Hematopoietic multipotent progenitor cell treated with erythropoietin and hydrocortisone succinate and interleukin-3 and kit ligand, for 17 days (in vitro differentiated cells): ENCODE measurements around the gene RFWD3.

Source experiments
- DNase-seq: peaks from one replicate; pipeline ENCODE4 v3.0.0-alpha.2; 2015; ENCODE audit warnings: low spot score

Gene RFWD3

DNA sequence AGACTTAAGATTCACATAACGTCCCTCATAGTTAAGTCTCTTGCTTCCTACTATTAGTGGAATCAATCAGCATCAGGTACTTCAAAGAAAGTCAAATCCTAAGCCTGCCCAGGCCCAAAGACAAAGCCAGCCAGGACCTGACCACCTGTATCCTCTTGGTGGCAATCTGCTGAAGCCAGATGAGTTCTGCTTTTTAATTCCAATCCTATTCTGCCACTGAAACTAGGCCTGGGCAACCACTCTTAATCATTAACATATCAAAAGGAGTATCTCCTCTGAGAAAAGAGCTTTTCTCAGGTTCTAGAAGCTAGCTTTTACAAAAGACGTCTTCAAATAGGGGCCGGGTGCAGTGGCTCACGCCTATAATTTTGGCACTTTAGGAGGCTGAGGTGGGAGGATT lies 44.7 kb downstream of the RFWD3 start:
- DNase-seq: no peak

DNA sequence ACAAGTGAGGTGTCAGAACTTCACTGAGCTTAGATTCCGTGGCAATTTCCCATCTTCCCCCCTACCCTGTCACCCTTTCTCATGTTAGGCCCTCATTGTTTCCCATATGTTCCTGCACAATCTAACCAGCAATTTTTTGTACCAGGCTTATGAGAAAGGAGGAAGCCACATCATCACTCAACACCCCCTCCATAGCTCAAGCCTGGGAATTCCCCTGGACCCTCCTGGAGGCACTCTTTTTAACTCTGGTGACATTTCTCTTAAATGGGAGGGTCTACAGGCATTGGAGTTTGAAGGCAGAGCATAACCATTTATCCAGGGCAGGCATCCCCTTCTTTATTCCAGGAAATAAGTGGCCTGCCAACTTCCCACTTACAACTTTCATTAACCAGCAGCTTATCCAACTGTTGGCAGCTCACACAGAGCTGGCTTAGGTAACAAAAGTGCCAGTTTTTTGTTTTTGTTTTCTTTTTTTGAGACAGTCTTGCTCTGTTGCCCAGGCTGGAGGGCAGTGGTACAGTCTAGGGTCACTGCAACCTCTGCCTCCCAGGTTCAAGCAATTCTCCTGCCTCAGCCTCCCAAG lies 49.4 kb downstream of the RFWD3 start:
- no peak for DNase-seq

DNA sequence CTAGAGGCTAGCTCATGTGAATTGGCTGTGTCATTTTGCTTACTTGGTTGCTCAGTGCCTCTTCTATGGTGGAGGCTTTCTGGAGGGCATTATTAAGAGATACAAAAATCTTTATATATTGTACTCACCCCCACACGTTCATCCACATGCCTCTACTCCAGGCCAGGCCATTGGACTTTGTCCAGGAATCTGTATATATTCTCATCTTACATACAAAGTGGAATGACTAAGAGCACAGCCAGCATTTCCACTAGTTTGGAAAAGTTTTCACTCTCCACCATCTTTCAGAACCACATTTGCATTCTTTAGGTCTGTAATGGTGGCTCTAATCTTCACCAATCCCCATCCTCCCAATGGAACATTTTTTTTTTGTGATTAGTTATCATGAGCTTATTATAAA lies 55.0 kb downstream of the RFWD3 start:
- DNase-seq: no peak

DNA sequence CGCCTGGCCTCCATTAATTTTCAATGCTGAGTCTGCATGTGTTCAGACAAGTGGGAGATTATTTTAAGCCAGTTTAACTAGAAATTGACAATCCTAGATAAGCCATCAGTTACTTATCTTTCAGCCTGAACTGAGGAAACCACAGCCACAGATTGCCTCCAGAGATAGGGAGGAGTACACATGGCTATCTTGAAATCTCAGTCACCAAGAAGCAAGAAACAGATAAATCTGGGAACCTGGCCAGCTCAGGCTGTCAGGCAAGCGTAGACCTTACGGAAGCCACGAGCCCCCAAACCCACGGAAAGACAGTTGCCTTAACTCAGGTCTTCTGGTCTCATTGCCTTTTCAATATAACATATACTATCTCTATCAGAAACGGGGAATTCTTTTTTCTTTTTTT lies 57.7 kb downstream of the RFWD3 start:
- no peak for DNase-seq

DNA sequence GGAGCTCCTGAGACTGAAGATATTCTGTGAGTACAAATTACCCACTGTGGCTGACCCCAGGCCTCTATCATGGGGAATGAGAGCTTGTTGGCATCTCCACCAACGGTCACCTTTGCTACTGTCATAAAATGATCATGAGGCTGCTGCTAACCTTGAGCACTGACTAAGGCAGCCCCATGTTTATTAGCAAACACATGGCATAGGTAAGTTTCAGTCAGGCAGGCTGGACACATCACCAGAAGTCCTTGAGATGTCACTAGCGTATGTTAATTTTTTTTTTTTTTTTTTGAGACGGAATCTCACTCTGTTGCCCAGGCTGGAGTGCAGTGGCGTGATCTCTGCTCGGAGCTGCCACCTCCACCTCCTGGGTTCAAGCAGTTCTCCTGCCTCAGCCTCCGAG lies 58.3 kb downstream of the RFWD3 start:
- no peak for DNase-seq

DNA sequence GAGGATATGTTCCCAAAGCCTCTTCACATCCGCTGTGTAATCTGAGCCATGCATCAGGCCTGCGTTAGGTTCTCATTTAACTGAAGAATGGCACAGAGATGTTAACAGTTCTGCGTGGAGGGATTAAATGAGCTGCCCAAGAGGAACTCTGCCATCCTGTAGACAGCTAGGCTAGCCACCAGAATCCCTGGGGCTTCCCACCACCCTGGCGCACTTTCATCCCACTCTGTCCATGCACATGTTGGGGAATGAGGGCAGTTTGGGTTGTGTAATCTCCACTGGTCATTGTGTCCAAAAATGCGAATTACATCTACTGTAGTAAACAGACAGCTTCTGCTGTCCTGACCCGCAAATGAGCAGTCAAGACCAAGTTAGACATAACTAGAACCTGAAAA lies 58.7 kb downstream of the RFWD3 start:
- DNase-seq: no peak

DNA sequence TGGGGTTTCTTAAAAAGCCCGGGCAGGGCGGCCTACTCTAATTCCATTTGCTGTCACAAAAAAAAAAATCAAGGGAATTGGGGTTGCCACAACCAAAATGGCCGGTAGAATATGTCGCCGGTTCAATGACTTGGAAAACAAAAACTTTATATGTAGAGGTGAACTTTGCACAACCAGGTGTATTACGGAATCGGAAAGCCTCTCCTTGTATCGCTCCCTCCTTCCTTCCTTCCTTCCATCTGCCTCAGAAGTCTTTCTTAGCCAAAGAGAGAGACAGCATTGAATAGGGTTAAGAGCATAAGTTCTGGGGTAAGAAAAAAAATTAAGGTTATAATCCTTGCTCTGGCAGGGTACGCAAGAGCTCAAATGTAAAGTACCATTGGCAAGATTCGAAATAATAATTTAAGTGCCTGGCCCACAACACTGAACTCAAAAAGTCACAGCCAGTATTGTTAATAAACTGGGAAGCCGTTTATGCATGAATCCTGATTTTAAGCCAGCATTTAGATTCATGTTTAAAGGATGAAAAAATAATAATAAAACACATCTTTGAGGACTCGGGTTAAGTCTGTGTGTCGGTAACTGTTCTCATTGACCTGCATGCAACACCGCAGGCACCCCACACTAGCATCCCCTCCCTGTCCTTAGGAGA lies 59.2 kb downstream of the RFWD3 start:
- no peak for DNase-seq

DNA sequence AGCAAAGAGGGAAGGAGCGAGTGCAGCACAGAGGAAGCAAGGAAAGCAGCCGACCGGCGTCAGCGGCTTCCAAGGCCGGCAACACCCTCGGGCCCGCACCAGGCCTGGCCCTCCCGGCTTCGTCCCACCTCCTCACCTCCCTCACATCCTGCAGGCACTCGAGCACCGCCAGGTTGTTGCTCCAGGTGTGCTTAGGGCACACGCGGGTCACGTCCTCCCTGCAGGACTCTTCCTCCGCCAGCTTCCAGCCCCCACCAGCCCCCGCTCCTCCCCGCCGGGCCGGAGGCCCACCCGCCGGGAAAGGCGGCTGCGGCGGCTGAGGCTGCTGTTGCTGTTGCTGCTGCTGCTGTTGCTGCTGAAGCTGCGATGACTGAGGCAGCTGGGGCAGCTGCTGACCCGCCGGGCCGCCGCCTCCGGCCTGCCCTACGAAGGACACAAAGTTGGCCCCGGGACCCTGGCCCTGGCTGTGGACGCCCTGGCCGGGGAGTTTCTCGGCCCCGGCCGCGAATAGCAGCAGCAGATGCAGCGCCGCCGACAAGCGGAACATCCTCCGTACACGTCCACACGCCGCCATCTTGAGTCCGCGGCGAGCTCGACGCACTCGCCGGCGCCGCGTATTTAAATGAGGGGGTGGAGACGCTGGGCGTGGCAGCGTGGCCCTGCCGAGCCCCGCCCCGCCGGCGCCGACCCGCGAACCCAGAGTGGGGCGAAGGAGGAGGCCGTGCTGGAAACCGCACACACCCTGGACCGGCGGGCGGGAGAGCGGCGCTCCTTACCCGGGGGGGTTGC lies 60.0 kb downstream of the RFWD3 start, which contains the start of gene GLG1:
Gene GLG1, minus strand, starts transcription at position 594 of the 789 bp plus-strand sequence. Its CDS starts 20 bp downstream, at position 574.
- peak; percentile 92 for DNase-seq

DNA sequence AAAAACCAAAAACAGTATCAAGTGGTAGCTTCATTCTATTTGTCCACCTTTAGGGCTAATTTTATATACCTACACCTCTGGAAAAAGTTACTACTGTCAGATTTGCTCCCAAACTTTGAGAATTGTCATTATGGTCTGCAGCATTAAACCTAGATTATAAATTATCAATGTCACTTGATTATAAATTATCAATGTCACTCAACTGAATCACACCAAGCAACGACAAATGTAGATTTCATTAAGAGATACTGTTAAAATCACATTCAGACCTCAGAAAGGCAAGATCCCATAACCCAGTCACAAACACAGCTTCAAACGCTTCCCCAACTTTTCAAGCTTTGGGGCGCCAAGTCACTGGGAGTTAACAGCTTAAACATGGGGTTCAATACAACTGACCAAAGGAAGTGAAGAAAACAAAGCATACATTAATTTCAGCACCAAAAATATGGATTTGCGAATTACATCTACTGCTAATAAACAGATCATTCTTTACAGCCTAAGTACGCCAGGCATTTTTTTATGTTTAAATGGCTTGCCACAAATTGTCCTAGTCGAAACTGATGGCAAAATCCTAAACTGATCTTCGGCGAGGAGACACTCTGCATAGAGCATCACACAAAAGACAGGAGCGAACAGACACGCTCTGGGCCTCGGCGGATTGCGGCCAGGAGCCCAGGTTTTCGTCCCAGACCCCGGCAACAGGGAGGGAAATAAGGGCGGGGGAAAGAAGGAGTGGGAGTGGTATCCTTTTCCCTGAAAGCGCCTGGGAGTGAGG lies 60.7 kb downstream of the RFWD3 start:
- DNase-seq: peak; percentile 29

DNA sequence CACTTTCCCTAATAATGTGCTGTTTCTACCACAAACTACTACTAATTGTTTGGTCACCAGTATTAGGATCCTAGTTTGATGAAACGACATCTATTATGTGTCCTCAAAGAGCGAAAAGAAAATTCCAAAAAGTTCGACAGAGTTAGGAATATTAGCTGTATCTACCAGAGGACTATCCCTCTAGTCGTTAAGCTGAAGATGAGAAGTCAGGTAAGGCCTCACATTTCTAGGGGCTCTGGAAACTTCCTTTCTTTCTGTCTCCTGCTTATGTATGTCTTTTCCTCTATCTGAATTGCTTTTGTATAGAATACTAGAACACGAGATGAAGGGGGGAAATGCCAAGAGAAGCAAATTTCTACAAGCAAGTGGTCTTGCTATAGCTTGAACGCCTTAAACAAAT lies 61.3 kb downstream of the RFWD3 start:
- no peak for DNase-seq

DNA sequence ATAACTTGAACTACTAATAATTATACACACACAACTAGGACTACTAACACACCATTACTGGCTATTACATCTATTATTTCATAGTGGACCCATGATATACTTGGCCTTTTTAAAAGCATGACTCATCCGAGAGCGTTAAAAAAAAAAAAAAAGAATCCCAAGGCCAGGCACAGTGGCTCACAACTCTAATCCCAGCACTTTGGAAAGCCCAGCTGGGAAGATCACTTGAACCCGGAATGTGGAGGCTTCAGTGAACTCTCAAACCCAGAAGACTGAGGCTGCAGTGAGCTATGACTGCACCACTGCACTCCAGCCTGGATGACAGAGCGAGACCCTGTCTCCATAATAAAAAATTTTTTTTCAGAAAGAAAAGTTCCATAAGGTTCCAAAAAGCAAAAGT lies 62.8 kb downstream of the RFWD3 start:
- DNase-seq: no peak

DNA sequence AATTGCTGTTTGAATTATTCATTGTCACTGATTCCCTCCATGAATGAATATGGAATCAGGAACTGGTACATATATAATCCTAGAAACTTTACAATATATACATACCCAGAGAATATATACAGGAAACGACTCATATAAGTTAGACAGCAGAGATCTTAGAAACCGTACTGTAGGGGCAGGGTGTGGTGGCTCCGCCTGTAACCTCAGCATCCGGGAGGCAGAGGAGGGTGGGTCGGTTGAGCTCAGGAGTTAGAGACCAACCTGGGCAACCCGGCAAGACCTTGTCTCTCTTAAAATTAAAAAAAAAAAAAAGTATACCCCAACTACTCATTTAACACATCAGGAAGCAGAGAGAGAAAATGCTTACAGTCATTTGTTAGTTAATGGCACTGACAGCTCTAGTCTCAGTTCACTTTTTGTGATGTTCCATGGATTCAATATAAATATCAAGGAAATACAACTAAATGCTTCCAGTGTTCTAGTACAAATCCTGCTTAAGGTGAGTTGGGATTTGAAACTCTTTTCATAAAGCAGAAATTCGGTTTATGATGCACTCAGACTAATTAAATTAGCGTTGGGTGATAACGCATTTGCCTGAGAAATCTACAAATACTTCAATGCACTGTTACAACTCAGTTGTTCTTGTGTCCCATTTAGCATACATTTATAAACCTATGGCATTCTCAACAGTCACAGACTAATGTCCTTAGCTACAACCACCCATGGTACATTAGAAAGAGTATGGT lies 65.4 kb downstream of the RFWD3 start:
- DNase-seq: no peak

DNA sequence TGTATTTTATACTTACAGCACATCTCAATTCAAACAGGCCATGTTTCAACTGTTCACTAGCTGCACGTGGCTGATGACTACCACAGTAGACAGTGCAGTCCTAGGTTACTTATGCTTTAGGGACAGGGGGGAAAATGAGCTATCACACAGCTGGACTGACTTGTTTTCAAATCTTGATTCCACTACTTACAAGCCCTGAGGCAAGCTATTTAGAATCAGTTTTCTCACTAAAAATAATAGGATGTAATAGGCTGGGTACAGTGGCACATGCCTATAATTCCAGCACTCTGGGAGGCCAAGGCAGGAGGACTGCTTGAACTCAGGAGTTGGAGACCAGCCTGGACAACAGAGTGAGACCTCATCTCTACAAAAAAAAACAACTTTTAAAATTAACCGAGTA lies 70.1 kb downstream of the RFWD3 start:
- no peak for DNase-seq

DNA sequence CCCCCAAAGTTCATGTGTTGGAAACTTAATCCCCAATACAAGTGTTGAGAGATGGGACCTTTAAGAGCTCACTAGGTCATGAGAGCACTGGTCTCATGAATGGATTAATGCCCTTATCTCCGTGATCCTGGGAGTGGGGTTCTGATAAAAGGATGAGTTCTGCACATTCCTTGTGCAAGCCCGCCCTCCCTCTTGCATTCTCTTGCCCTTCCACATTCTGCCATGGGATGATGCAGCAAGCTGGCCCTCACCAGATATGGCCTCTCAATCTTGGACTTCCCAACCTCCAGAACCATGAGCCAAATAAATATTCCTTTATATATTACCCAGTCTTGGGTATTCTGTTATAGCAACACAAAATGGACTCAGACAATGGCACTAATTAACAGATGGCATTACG lies 73.8 kb downstream of the RFWD3 start:
- no peak for DNase-seq

DNA sequence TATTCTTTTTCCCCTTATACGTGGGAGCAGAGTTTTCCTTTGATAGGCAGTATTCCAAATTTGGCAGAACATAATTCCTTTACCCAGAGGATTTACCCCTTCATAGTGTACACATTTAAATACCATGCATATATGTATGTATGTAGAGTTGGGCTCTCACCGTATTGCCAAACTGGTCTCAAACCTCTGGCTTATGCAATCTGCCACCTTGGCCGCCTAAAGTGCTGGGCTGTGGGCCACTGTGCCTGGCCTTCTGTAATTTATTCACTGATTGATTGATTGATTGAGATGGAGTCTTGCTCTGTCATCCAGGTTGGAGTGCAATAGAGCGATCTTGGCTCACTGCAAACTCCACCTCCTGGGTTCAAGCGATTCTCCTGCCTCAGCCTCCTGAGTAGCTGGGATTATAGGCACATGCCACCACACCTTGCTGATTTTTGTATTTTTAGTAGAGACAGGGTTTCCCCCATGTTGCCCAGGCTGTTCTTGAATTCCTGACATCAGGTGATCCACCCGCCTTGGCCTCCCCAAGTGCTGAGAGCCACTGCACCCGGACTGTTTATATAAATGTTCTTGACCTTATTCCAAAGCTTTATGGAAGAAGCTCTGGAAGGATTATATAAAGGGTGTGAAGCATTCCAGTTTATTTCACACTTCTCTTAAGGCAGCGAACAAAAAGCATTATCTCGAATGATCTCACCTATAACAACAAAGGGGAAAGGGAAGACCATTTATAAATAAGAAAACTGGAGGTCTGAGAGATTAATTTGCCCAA lies 74.6 kb downstream of the RFWD3 start:
- no peak for DNase-seq

DNA sequence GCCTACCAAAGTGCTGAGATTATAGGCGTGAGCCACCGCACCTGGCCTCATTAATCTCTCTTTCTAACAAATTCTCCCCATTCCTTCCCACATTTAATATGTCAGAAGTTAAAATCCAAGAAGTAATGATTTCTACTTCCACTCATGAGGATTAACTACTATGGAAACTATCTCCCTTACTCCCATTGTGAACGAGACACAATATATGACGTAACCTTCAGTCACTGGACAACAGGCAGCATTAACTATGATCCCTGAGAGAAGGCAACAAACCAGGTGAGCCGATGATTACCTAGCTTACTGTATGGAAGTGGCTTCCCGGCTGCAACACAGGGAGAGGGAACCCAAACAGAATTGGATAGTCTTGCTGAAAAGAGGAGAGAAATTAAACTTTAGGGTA lies 79.7 kb downstream of the RFWD3 start:
- no peak for DNase-seq

DNA sequence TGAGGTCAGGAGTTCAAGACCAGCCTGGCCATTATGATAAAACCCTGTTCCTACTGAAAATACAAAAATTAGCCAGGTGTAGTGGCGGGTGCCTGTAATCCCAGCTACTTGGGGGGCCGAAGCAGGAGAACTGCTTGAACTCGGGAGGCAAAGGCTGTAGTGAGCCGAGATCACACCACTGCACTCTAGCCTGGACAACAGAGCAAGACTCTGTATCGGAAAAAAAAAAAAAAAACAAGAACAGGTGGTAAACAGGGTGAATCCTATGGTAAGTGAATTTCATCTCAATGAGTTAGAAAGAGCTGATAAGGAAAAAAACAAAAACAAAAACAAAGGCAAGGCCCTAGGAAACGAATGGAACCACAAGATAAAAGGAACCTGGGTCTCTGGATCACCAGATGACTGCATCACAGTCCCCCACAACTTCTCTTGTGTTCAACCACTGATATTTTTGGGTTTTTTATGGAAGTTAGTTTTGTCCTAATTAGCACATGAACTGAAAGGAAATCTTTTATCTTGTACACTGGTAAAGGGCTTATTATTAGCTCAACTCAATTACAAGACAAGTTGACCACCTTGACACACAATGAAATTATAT lies 80.7 kb downstream of the RFWD3 start:
- no peak for DNase-seq

DNA sequence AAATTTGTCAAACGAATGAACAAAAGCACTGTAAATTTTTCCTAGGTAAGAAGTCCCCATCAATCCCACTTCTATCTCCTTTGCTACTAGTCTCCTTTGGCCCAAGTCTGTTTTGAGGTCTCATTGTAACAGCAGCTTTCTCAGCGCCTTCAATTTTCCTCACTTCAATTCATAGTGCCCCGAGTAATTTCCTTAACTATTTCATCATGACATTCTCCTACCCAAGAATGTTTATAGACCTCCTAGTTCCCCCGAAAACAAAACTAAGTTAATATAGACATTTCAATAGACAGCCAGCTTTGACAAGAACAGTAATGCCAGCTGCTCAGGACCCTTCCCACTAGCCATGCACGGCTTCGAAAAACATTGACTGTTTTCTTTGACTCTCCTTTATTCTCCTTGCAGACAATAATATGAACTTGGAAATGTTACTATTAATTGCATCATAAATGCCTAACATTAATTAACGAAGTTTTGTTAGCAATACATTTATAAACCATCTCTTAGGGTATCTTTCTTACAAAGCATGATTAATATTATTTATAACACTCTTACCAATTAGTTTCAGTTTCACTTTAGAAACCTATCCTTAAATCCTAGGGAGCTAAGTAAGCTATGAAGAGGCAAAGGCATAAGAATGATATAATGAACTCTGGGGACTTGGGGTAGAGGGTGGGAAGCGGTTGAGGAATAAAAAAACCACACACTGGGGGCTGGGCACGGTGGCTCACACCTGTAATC lies 82.6 kb downstream of the RFWD3 start:
- DNase-seq: no peak

DNA sequence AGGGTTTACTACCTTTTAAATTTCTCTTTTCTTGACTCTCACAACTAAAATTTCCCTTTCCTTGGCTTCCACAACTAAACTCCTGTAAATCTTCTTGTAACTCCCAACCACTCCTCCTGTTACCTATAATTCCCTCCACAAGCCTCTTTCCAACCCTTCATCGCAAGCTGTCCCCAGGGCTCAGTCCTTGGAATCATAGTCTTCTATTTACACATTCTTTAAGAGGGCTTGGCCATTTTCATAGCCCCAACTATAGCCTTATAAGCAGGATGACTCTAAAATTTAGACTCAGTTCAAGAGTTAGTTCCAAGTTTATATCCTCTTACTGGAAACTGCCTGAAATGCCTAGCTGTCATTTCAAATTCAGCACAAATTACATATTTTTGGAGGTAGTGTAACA lies 83.7 kb downstream of the RFWD3 start:
- no peak for DNase-seq

DNA sequence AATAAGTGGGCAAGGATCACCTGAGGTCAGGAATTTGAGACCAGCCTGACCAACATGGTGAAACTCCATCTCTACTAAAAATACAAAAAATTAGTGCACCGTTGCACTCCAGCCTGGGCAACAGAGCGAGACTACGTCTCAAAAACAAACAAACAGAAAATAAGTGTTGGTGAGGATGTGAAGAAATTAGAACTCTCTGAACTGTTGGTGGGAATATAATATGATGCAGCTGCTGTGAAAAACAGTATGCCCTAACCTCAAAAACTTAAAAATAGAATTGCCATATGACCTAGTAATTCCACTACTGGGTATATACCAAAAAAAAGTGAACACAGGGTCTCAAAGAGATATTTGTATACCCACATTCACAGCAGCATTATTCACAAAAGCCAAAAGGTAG lies 85.8 kb downstream of the RFWD3 start:
- no peak for DNase-seq
